PFSK-1 (cell line): Measurements from ENCODE around the gene DNM3.

Experiments used
- FOXP2 ChIP-seq: optimal IDR thresholded peaks from 2 replicates; pipeline ENCODE3; 2011; ENCODE audit warnings: borderline replicate concordance, control low read depth, inconsistent platforms; ENCODE audit not compliant: insufficient read depth; ENCODE audit errors: extremely low read length, extremely low read depth
- POLR2AphosphoS5 ChIP-seq: IDR thresholded peaks from 2 replicates; pipeline ENCODE4 v1.6.1; 2012; ENCODE audit warnings: low read depth, mild to moderate bottlenecking, control low read depth, low read length, moderate library complexity
- REST ChIP-seq, 2 experiments: IDR thresholded peaks; 2 replicates each; pipeline versions ENCODE4 v1.6.1 to v1.8.0; 2011 to 2012; ENCODE audit warnings: low read depth in 2 of 2, low read length in 2 of 2, control low read depth in 1 of 2, inconsistent platforms in 1 of 2, mild to moderate bottlenecking in 1 of 2, moderate library complexity in 1 of 2; ENCODE audit not compliant: insufficient read depth in 1 of 2
- SIN3A ChIP-seq: IDR thresholded peaks from 2 replicates; pipeline ENCODE4 v1.6.1; 2012; ENCODE audit warnings: mild to moderate bottlenecking, low read length, moderate library complexity, borderline replicate concordance; ENCODE audit not compliant: insufficient read depth
- TAF1 ChIP-seq: IDR thresholded peaks from 2 replicates; pipeline ENCODE4 v1.6.1; 2012; ENCODE audit warnings: low read length, control low read depth, borderline replicate concordance; ENCODE audit not compliant: insufficient read depth

The DNM3 gene

DNA sequence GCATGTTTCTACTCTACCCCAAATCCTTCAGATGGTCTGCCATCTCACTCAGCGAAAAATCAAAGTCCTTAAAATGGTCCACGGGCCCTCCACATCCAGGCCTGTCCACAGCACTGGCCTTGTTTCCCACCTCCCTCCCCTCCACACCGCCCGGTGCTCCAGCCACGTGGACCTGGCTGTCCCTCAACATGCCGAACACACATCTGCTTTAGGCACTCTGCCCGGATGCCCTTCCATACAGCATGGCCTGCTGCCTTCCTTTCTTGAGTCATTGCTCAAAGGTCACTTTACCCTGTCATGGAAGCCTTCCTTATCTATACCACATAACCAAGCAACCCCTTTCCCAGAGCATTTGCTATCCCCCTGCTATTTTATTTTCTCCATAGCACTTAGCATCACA lies 143.0 kb downstream of the DNM3 start:
- TF ChIP-seq REST (IDR thresholded peaks at IDR 0.05; ENCODE audit: insufficient read depth in 1 of 2, low read depth in 2 of 2, low read length in 2 of 2) (no peak), TAF1 (no peak), FOXP2 (no peak), SIN3A (no peak), POLR2AphosphoS5 (no peak)

GRCh38 chr1:171984850-171985485 lies 143.7 kb downstream of the DNM3 start:
- TF ChIP-seq TAF1 (no peak), REST (IDR thresholded peaks at IDR 0.05; ENCODE audit: insufficient read depth in 1 of 2, low read depth in 2 of 2, low read length in 2 of 2) (no peak), FOXP2 (no peak), POLR2AphosphoS5 (no peak), SIN3A (no peak)

GRCh38 chr1:171985639-171986038 lies 144.3 kb downstream of the DNM3 start:
- TF ChIP-seq FOXP2 (no peak), POLR2AphosphoS5 (no peak), SIN3A (no peak), REST (IDR thresholded peaks at IDR 0.05; ENCODE audit: insufficient read depth in 1 of 2, low read depth in 2 of 2, low read length in 2 of 2) (no peak), TAF1 (no peak)

GRCh38 chr1:171988243-171988885 lies 147.1 kb downstream of the DNM3 start:
- TF ChIP-seq TAF1, result no peak
- no peak for TF ChIP-seq SIN3A
- no peak for TF ChIP-seq REST (IDR thresholded peaks at IDR 0.05; ENCODE audit: insufficient read depth in 1 of 2, low read depth in 2 of 2, low read length in 2 of 2)
- no peak for TF ChIP-seq FOXP2
- TF ChIP-seq POLR2AphosphoS5, result no peak
